SU-DHL-6 (cell line): ENCODE data around the gene AP3B2.
"Not testable (repeated sequence)": the region's sequence is repeated elsewhere in the genome, so short reads cannot be mapped to it uniquely, and the experiment has no call there.

Experiments used
- H2AFZ ChIP-seq: fragments of 200-600 bp; sonication (generic); 2 replicates; pipeline ENCODE4 v1.6.1; 2014; ENCODE audit warnings: low read depth, mild to moderate bottlenecking, moderate library complexity, mixed read lengths, antibody characterized with exemption, low read length; ENCODE audit not compliant: severe bottlenecking
- H3F3A ChIP-seq: fragments of 200-600 bp; shearing (Covaris generic); 2 replicates; pipeline ENCODE4 v1.6.0; 2016; ENCODE audit warnings: antibody characterized with exemption, mild to moderate bottlenecking; ENCODE audit not compliant: insufficient read depth
- H3K27ac ChIP-seq: fragments of 200-600 bp; sonication (generic); 2 replicates; pipeline ENCODE4 v1.5.1; 2016; ENCODE audit warnings: low read depth, mild to moderate bottlenecking, low read length, moderate library complexity, mixed read lengths
- H3K27me3 ChIP-seq: fragments of 200-600 bp; sonication (generic), shearing (Covaris generic); 2 replicates; pipeline ENCODE4 v1.6.0; 2014; ENCODE audit warnings: mild to moderate bottlenecking, low read length
- H3K36me3 ChIP-seq: fragments of 200-600 bp; sonication (generic); 2 replicates; pipeline ENCODE4 v1.6.1; 2014; ENCODE audit warnings: mild to moderate bottlenecking, low read length, mixed read lengths
- H3K4me2 ChIP-seq: fragments of 300-600, 200-600 bp; shearing (Covaris generic), sonication (generic); 2 replicates; pipeline ENCODE4 v1.6.0; 2014; ENCODE audit warnings: low read length, low read depth, mild to moderate bottlenecking; ENCODE audit not compliant: poor library complexity, severe bottlenecking
- H3K4me3 ChIP-seq: fragments of 200-600 bp; sonication (generic); 2 replicates; pipeline ENCODE4 v1.5.1; 2014; ENCODE audit warnings: antibody characterized with exemption, low read length, mild to moderate bottlenecking, mixed read lengths; ENCODE audit not compliant: insufficient read depth, poor library complexity, severe bottlenecking
- H3K79me2 ChIP-seq: fragments of 200-600 bp; sonication (generic); 2 replicates; pipeline ENCODE4 v1.6.1; 2014; ENCODE audit warnings: mild to moderate bottlenecking, low read length, moderate library complexity; ENCODE audit not compliant: insufficient read depth
- H3K9ac ChIP-seq: fragments of 200-600 bp; sonication (generic); 2 replicates; pipeline ENCODE4 v1.7.0; 2014; ENCODE audit warnings: mild to moderate bottlenecking, low read length
- H3K9me2 ChIP-seq: fragments of 200-600 bp; sonication (generic); replicated peaks from 2 replicates; pipeline ENCODE4 v1.6.1; 2014; ENCODE audit warnings: low read length; ENCODE audit not compliant: insufficient read depth
- H3K9me3 ChIP-seq: fragments of 200-600 bp; sonication (generic); 2 replicates; pipeline ENCODE4 v1.6.1; 2014; ENCODE audit warnings: low read length, mixed read lengths; ENCODE audit not compliant: insufficient read depth
- H4K20me1 ChIP-seq: fragments of 200-600 bp; sonication (generic); 2 replicates; pipeline ENCODE4 v1.6.1; 2014; ENCODE audit warnings: low read depth, mild to moderate bottlenecking, antibody characterized with exemption, low read length, moderate library complexity, mixed read lengths
- CTCF ChIP-seq: fragments of 200-600 bp; sonication (generic); IDR thresholded peaks from one replicate; pipeline ENCODE4 v1.5.1; 2017; ENCODE audit warnings: antibody characterized with exemption, mild to moderate bottlenecking, low read length, moderate library complexity; ENCODE audit not compliant: insufficient read depth, poor library complexity, severe bottlenecking
- EZH2phosphoT487 ChIP-seq: fragments of 200-600 bp; sonication (generic), shearing (Covaris generic); conservative IDR thresholded peaks from 2 replicates; pipeline ENCODE4 v1.6.1; 2018; ENCODE audit warnings: mild to moderate bottlenecking, antibody characterized with exemption, low read length, moderate library complexity, mixed read lengths

Gene AP3B2

GRCh38 chr15:82647045-82647834 lies 62.4 kb downstream of the AP3B2 start, which contains the start of gene CPEB1:
TSS of gene CPEB1 (minus strand) at chr15:82647363. CDS start at chr15:82628459, 18,904 bp downstream.
- Histone ChIP-seq H3K79me2 (no peaks in the 10 kb centered on the region), H3K9me3 (no peaks in the 10 kb centered on the region), H4K20me1 (no peaks in the 10 kb centered on the region), H3K9me2 (no peaks in the 10 kb centered on the region), H3K9ac (no peak within 1 kb of the TSS), H3K27ac (no peak within 1 kb of the TSS), H3K4me3 (no peak within 1 kb of the TSS), H3K36me3 (no peaks in the 10 kb centered on the region), H2AFZ (no peak within 1 kb of the TSS), H3K4me2 (no peak within 1 kb of the TSS), H3K27me3 (no peaks in the 10 kb centered on the region), H3F3A (no peaks in the 10 kb centered on the region)
- TF ChIP-seq CTCF (no peak), EZH2phosphoT487 (no peak)

GRCh38 chr15:82646250-82647044 lies 63.2 kb downstream of the AP3B2 start:
- Histone ChIP-seq H4K20me1 (no peaks in the 10 kb centered on the region), H2AFZ (no peak overlapping the region), H3K27ac (no peak overlapping the region), H3K27me3 (no peaks in the 10 kb centered on the region), H3K9me2 (no peaks in the 10 kb centered on the region), H3K9me3 (no peaks in the 10 kb centered on the region), H3K4me3 (no peak overlapping the region), H3F3A (no peaks in the 10 kb centered on the region), H3K9ac (no peak overlapping the region), H3K36me3 (no peaks in the 10 kb centered on the region), H3K79me2 (no peaks in the 10 kb centered on the region), H3K4me2 (no peak overlapping the region)
- TF ChIP-seq EZH2phosphoT487 (no peak), CTCF (no peak)

- not testable (repeated sequence) for H3K4me2 ChIP-seq, H3F3A ChIP-seq, H3K27me3 ChIP-seq, H3K27ac ChIP-seq, H3K9me3 ChIP-seq, H4K20me1 ChIP-seq, H3K9me2 ChIP-seq, H2AFZ ChIP-seq, H3K79me2 ChIP-seq, H3K36me3 ChIP-seq, H3K9ac ChIP-seq, H3K4me3 ChIP-seq
Observed at GRCh38 chr15:82644967-82645852, 64.5 kb downstream of the AP3B2 start.
